ENCODE measurements around the gene MLH3. TPM values are rescaled to one million over a fixed set of nuclear protein-coding genes. Genes with fewer than 3 reads are reported as not detected.

The MLH3 gene
- total RNA-seq, 1 donor from 2014 or later = 17.2 TPM

- H3K36me3 Mint-ChIP-seq (ENCODE audit: low read depth, unreplicated experiment) = peaks cover 30% of the 10 kb centered on the region
Observed at GRCh38 chr14:75088153-75088552, 36.9 kb upstream of the MLH3 start.

GRCh38 chr14:75084513-75084912, 33.2 kb upstream of the MLH3 start:
- Mint-ChIP-seq H3K27me3 (ENCODE audit: unreplicated experiment) (peaks cover 3% of the 10 kb centered on the region), H3K4me3 (ENCODE audit: unreplicated experiment) (peak overlapping the region; percentile 37), H3K4me1 (ENCODE audit: unreplicated experiment) (no peaks in the 10 kb centered on the region), H3K27ac (ENCODE audit: unreplicated experiment) (no peak overlapping the region), H3K36me3 (ENCODE audit: low read depth, unreplicated experiment) (peaks cover 28% of the 10 kb centered on the region), H3K9me3 (ENCODE audit: unreplicated experiment) (no peaks in the 10 kb centered on the region)
- no peak for TF ChIP-seq CTCF (IDR thresholded peaks at IDR 0.05; ENCODE audit: unreplicated experiment)
- no peak for DNase-seq (ENCODE audit: low spot score)

More at GRCh38 chr14:75088153-75088552, 36.9 kb upstream of the MLH3 start:
- no peak for TF ChIP-seq CTCF (IDR thresholded peaks at IDR 0.05; ENCODE audit: unreplicated experiment)
- Mint-ChIP-seq H3K4me3 (ENCODE audit: unreplicated experiment) (no peak overlapping the region), H3K9me3 (ENCODE audit: unreplicated experiment) (no peaks in the 10 kb centered on the region), H3K27me3 (ENCODE audit: unreplicated experiment) (no peaks in the 10 kb centered on the region), H3K4me1 (ENCODE audit: unreplicated experiment) (no peaks in the 10 kb centered on the region), H3K27ac (ENCODE audit: unreplicated experiment) (no peak overlapping the region)
- no peak for DNase-seq (ENCODE audit: low spot score)

GRCh38 chr14:75083271-75083670, 32.0 kb upstream of the MLH3 start:
- H3K27ac Mint-ChIP-seq (ENCODE audit: unreplicated experiment) = no peak overlapping the region
- TF ChIP-seq CTCF (IDR thresholded peaks at IDR 0.05; ENCODE audit: unreplicated experiment) = no peak
- peaks cover 28% of the 10 kb centered on the region for H3K36me3 Mint-ChIP-seq (ENCODE audit: low read depth, unreplicated experiment)
- H3K9me3 Mint-ChIP-seq (ENCODE audit: unreplicated experiment) = no peaks in the 10 kb centered on the region
- H3K4me1 Mint-ChIP-seq (ENCODE audit: unreplicated experiment) = no peaks in the 10 kb centered on the region
- no peak for DNase-seq (ENCODE audit: low spot score)
- H3K4me3 Mint-ChIP-seq (ENCODE audit: unreplicated experiment) = no peak overlapping the region
- peaks cover 3% of the 10 kb centered on the region for H3K27me3 Mint-ChIP-seq (ENCODE audit: unreplicated experiment)

GRCh38 chr14:75081660-75082229, 30.5 kb upstream of the MLH3 start:
- H3K27ac Mint-ChIP-seq (ENCODE audit: unreplicated experiment) = no peak overlapping the region
- H3K4me3 Mint-ChIP-seq (ENCODE audit: unreplicated experiment) = no peak overlapping the region
- H3K36me3 Mint-ChIP-seq (ENCODE audit: low read depth, unreplicated experiment) = peaks cover 22% of the 10 kb centered on the region

More at GRCh38 chr14:75081660-75082229, 30.5 kb upstream of the MLH3 start:
- Mint-ChIP-seq H3K27me3 (ENCODE audit: unreplicated experiment) (peaks cover 3% of the 10 kb centered on the region), H3K4me1 (ENCODE audit: unreplicated experiment) (no peaks in the 10 kb centered on the region), H3K9me3 (ENCODE audit: unreplicated experiment) (no peaks in the 10 kb centered on the region)
- no peak for TF ChIP-seq CTCF (IDR thresholded peaks at IDR 0.05; ENCODE audit: unreplicated experiment)
- no peak for DNase-seq (ENCODE audit: low spot score)
